Esophagus squamous epithelium (tissue), 5 donors: ENCODE data around the gene ATG2B. TPM values are rescaled to one million over a fixed set of nuclear protein-coding genes. Genes with fewer than 3 reads are reported as not detected.
A peak's percentile ranks its signal among the peaks of the same experiment; 100 is the strongest.

Experiments
- DNase-seq: peaks from one replicate; lab custom pipeline; 2025; lab: John Stamatoyannopoulos, UW
- H3K27ac ChIP-seq, 4 donors: fragments of 200-600 bp; sonication (generic); one replicate each; pipeline ENCODE4 v1.5.1; 2016 to 2019; ENCODE audit warnings: mild to moderate bottlenecking in 1 of 4
- H3K27me3 ChIP-seq, 4 donors: fragments of 200-600 bp; sonication (generic); 1 replicate in 3 of 4; 2 replicates in 1 of 4; pipeline versions ENCODE4 v1.5.1 to v1.6.0; 2017 to 2021; ENCODE audit warnings: antibody characterized with exemption in 1 of 4
- H3K36me3 ChIP-seq, 3 donors: fragments of 200-600 bp; sonication (generic); one replicate each; pipeline ENCODE4 v1.5.1; 2016 to 2019
- H3K4me1 ChIP-seq, 3 donors: fragments of 200-600 bp; sonication (generic); one replicate each; pipeline ENCODE4 v1.5.1; 2017 to 2019
- H3K4me3 ChIP-seq, 4 donors: fragments of 200-600 bp; sonication (generic); 1 replicate in 3 of 4; 2 replicates in 1 of 4; pipeline ENCODE4 v1.5.1; 2016 to 2019; ENCODE audit warnings: mild to moderate bottlenecking in 2 of 4, moderate library complexity in 1 of 4
- H3K9me3 ChIP-seq, 3 donors: fragments of 200-600 bp; sonication (generic); one replicate each; pipeline ENCODE4 v1.5.1; 2016 to 2019
- POLR2A ChIP-seq, 4 donors: fragments of 450-650 bp; IDR thresholded peaks; one replicate each; pipeline ENCODE4 v1.6.1; 2017; ENCODE audit warnings: antibody characterized with exemption in 4 of 4, mild to moderate bottlenecking in 4 of 4, moderate library complexity in 3 of 4
- WGBS, 2 donors: methylation state at CpG; one replicate each; pipeline ENCODE4 v1.1.5; 2018; 5-methylcytosine and 5-hydroxymethylcytosine counted together
- intact Hi-C: fragments of 100-400 bp; cut with DNase I; formaldehyde crosslinking; loops from one replicate; pipeline ENCODE4 v1.15.0; 2022
- total RNA-seq, 4 donors: library from RNA; depleted of rRNA; stranded (reverse); fragments of >200 nt; gene quantifications; one replicate each; pipeline ENCODE4 v1.1.0, GENCODE V29; 2016
- TF ChIP-seq, protein P1 (sequence below), 6 experiments: fragments of 450-650 bp in 4 of 6; fragments of 200-600 bp in 2 of 6; sonication (generic) in 2 of 6; IDR thresholded peaks; one replicate each; pipeline ENCODE4 v1.5.1; 2016 to 2019; ENCODE audit warnings: antibody characterized with exemption in 6 of 6, mild to moderate bottlenecking in 4 of 6, moderate library complexity in 4 of 6
- donor health status: DM: yes; HTN: yes; CAD: no.

ATG2B gene
- total RNA-seq, 4 donors from 2014 or later, result 10.6 to 24.6 (median 14.0) TPM

GRCh38 chr14:96268431-96269358 is 94.4 kb downstream of the ATG2B start:
- peak overlapping the region in 1 of 4 donors; percentile 13 for H3K4me3 ChIP-seq
- intact Hi-C loops, result no loop called here
- H3K9me3 ChIP-seq, result no peaks in the 10 kb centered on the region
- DNase-seq, result no peak
- H3K27me3 ChIP-seq, result no peaks in the 10 kb centered on the region
- 39 to 48% methylated on average over 16 to 17 of the region's 22 CpGs for WGBS, 2 donors
- H3K36me3 ChIP-seq, result peaks cover 0 to 5% (median 0%) of the 10 kb centered on the region in 3 donors
- TF ChIP-seq, protein P1, sequence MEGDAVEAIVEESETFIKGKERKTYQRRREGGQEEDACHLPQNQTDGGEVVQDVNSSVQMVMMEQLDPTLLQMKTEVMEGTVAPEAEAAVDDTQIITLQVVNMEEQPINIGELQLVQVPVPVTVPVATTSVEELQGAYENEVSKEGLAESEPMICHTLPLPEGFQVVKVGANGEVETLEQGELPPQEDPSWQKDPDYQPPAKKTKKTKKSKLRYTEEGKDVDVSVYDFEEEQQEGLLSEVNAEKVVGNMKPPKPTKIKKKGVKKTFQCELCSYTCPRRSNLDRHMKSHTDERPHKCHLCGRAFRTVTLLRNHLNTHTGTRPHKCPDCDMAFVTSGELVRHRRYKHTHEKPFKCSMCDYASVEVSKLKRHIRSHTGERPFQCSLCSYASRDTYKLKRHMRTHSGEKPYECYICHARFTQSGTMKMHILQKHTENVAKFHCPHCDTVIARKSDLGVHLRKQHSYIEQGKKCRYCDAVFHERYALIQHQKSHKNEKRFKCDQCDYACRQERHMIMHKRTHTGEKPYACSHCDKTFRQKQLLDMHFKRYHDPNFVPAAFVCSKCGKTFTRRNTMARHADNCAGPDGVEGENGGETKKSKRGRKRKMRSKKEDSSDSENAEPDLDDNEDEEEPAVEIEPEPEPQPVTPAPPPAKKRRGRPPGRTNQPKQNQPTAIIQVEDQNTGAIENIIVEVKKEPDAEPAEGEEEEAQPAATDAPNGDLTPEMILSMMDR (IDR thresholded peaks at IDR 0.05), result no peak
- no peak for TF ChIP-seq POLR2A (IDR thresholded peaks at IDR 0.05)
- H3K4me1 ChIP-seq, result peaks cover 42 to 90% (median 43%) of the 10 kb centered on the region in 3 donors
- peak overlapping the region; percentile 71 to 87 (median 82) for H3K27ac ChIP-seq

GRCh38 chr14:96267916-96268315 is 95.2 kb downstream of the ATG2B start:
- TF ChIP-seq, protein P1 (IDR thresholded peaks at IDR 0.05), result no peak
- TF ChIP-seq POLR2A (IDR thresholded peaks at IDR 0.05), result no peak
- Histone ChIP-seq H3K36me3 (peaks cover 0 to 5% (median 0%) of the 10 kb centered on the region in 3 donors), H3K9me3 (no peaks in the 10 kb centered on the region), H3K27me3 (no peaks in the 10 kb centered on the region), H3K4me1 (peaks cover 42 to 91% (median 50%) of the 10 kb centered on the region in 3 donors), H3K27ac (peak overlapping the region; percentile 71 to 87 (median 82)), H3K4me3 (no peak overlapping the region)
- no peak for DNase-seq
- intact Hi-C loops, result no loop called here
- WGBS, 2 donors, result 60 to 76% methylated on average over 3 of the region's 5 CpGs

- peaks cover 0 to 5% (median 0%) of the 10 kb centered on the region in 3 donors for H3K36me3 ChIP-seq
- H3K4me3 ChIP-seq, result no peak overlapping the region
- TF ChIP-seq POLR2A (IDR thresholded peaks at IDR 0.05), result no peak
- TF ChIP-seq, protein P1 (IDR thresholded peaks at IDR 0.05), result no peak
- no peak for DNase-seq
- peak overlapping the region in 3 of 4 donors; percentile 71 to 87 (median 84) for H3K27ac ChIP-seq
- no peaks in the 10 kb centered on the region for H3K27me3 ChIP-seq
- intact Hi-C loops, result no loop called here
- WGBS, 2 donors, result 8 to 14% methylated on average over 3 of the region's 3 CpGs
- H3K9me3 ChIP-seq, result no peaks in the 10 kb centered on the region
- peaks cover 42 to 97% (median 53%) of the 10 kb centered on the region in 3 donors for H3K4me1 ChIP-seq
Observed at GRCh38 chr14:96267336-96267735, 95.8 kb downstream of the ATG2B start.

DNA sequence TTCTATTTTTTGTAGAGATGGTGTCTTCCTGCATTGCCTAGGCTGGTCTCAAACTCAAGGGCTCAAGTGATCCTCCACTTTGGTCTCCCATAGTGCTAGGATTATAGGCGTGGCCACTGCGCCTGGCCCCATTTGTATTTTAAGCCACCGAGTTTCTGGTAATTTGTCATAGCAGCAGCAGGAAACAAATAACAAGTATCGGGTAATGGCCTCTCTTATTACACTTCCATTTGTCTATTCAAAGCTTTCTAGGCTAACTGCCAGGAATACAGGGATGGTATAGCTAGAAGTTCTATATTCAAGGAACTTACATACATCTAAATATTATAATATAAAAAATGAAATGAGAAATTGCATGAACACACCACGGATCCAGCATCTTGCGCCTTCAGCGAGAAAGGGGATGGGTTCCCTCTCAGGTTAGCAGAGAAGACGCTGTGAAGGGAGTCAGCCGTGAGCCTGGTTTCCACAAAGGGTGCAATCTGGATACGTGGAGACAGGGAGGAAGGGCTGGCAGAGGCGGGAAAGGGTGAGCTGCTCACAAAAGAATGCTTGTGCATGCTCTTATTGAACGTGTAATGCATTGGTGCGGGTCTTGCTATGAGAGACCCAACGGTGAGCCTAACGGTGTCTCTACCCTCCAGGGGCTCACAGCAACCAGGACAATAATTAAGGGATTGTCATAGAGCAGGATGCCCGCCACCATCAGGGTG is 97.6 kb downstream of the ATG2B start:
- no peak for DNase-seq
- Histone ChIP-seq H3K4me3 (no peak overlapping the region), H3K27me3 (no peaks in the 10 kb centered on the region), H3K36me3 (peaks cover 0 to 5% (median 0%) of the 10 kb centered on the region in 3 donors), H3K27ac (peak overlapping the region; percentile 29 to 87 (median 82)), H3K4me1 (peaks cover 36 to 100% (median 47%) of the 10 kb centered on the region in 3 donors), H3K9me3 (no peaks in the 10 kb centered on the region)
- WGBS, 2 donors, result 63 to 64% methylated on average over 15 to 16 of the region's 16 CpGs
- no peak for TF ChIP-seq POLR2A (IDR thresholded peaks at IDR 0.05)
- TF ChIP-seq, protein P1 (IDR thresholded peaks at IDR 0.05), result no peak
- intact Hi-C loops, result no loop called here
